ENCODE results near the gene MCF2L. TPM values are rescaled to one million over a fixed set of nuclear protein-coding genes. Genes with fewer than 3 reads are reported as not detected.

Gene MCF2L
- polyA plus RNA-seq, 1 donor (not counting 4 experiments of a cell fraction or from before 2014, with no cell fraction given) = 0.14 TPM

- Histone ChIP-seq H3K36me3 (ENCODE audit: control insufficient read depth in 2 of 2, extremely low read depth in 1 of 2, insufficient read depth in 2 of 2, low read length in 2 of 2) (no peaks in the 10 kb centered on the region), H4K20me1 (ENCODE audit: control insufficient read depth, extremely low read depth, insufficient read depth, low read length) (no peaks in the 10 kb centered on the region), H3K4me2 (ENCODE audit: control insufficient read depth, extremely low read depth, insufficient read depth, low read depth, low read length) (no peak overlapping the region), H3K79me2 (ENCODE audit: control insufficient read depth, insufficient read depth, low read length) (no peaks in the 10 kb centered on the region), H3K4me1 (ENCODE audit: control insufficient read depth, extremely low read depth, insufficient read depth, low read length) (no peaks in the 10 kb centered on the region), H3K4me3 (ENCODE audit: control insufficient read depth in 2 of 3, extremely low read depth in 1 of 3, insufficient read depth in 2 of 3, low read depth in 1 of 3, low read length in 3 of 3) (no peak overlapping the region), H3K9me1 (ENCODE audit: control insufficient read depth, extremely low read depth, insufficient read depth, low read length) (no peaks in the 10 kb centered on the region), H3K27ac (ENCODE audit: control insufficient read depth, insufficient read depth, low read length) (no peak overlapping the region), H2AFZ (ENCODE audit: control insufficient read depth, low read length) (no peak overlapping the region), H3K9ac (ENCODE audit: control insufficient read depth, extremely low read depth, insufficient read depth, low read length) (no peak overlapping the region), H3K27me3 (ENCODE audit: control insufficient read depth, extremely low read depth, insufficient read depth, low read length) (peaks cover 10% of the 10 kb centered on the region), H3K9me3 (ENCODE audit: control insufficient read depth, low read depth, low read length) (no peaks in the 10 kb centered on the region)
- FAIRE-seq (no peak), DNase-seq (ENCODE audit: low read depth, low spot score) (no peak)
- dilution Hi-C loops (cut with MboI; ENCODE audit: extremely low pct_ligation_motif_present, low sequenced_read_pairs) = no loop called here
- TF ChIP-seq EZH2 (IDR thresholded peaks at IDR 0.05; ENCODE audit: low read length) = no peak
- no peak for TF ChIP-seq CTCF (optimal IDR thresholded peaks at IDR 0.05 in 1 of 3, IDR thresholded peaks at IDR 0.05 in 1 of 3, conservative IDR thresholded peaks at IDR 0.05 in 1 of 3; ENCODE audit: extremely low read depth in 1 of 3, insufficient read depth in 2 of 3, low read length in 3 of 3)
Observed at GRCh38 chr13:112979406-112979902, 10.4 kb downstream of the MCF2L start.

- Histone ChIP-seq H4K20me1 (ENCODE audit: control insufficient read depth, extremely low read depth, insufficient read depth, low read length) (no peaks in the 10 kb centered on the region), H3K27me3 (ENCODE audit: control insufficient read depth, extremely low read depth, insufficient read depth, low read length) (peaks cover 10% of the 10 kb centered on the region), H3K27ac (ENCODE audit: control insufficient read depth, insufficient read depth, low read length) (no peak overlapping the region), H3K9ac (ENCODE audit: control insufficient read depth, extremely low read depth, insufficient read depth, low read length) (no peak overlapping the region), H3K4me3 (ENCODE audit: control insufficient read depth in 2 of 3, extremely low read depth in 1 of 3, insufficient read depth in 2 of 3, low read depth in 1 of 3, low read length in 3 of 3) (no peak overlapping the region), H3K4me1 (ENCODE audit: control insufficient read depth, extremely low read depth, insufficient read depth, low read length) (peaks cover 6% of the 10 kb centered on the region), H2AFZ (ENCODE audit: control insufficient read depth, low read length) (no peak overlapping the region), H3K36me3 (ENCODE audit: control insufficient read depth in 2 of 2, extremely low read depth in 1 of 2, insufficient read depth in 2 of 2, low read length in 2 of 2) (no peaks in the 10 kb centered on the region), H3K9me3 (ENCODE audit: control insufficient read depth, low read depth, low read length) (no peaks in the 10 kb centered on the region), H3K79me2 (ENCODE audit: control insufficient read depth, insufficient read depth, low read length) (no peaks in the 10 kb centered on the region), H3K9me1 (ENCODE audit: control insufficient read depth, extremely low read depth, insufficient read depth, low read length) (no peaks in the 10 kb centered on the region), H3K4me2 (ENCODE audit: control insufficient read depth, extremely low read depth, insufficient read depth, low read depth, low read length) (no peak overlapping the region)
- no peak for DNase-seq (ENCODE audit: low read depth, low spot score)
- dilution Hi-C loops (cut with MboI; ENCODE audit: extremely low pct_ligation_motif_present, low sequenced_read_pairs) = no loop called here
- FAIRE-seq = no peak
- no peak for TF ChIP-seq EZH2 (IDR thresholded peaks at IDR 0.05; ENCODE audit: low read length)
- TF ChIP-seq CTCF (optimal IDR thresholded peaks at IDR 0.05 in 1 of 3, IDR thresholded peaks at IDR 0.05 in 1 of 3, conservative IDR thresholded peaks at IDR 0.05 in 1 of 3; ENCODE audit: extremely low read depth in 1 of 3, insufficient read depth in 2 of 3, low read length in 3 of 3) = no peak
Observed at GRCh38 chr13:112980434-112980833, 11.4 kb downstream of the MCF2L start.

All from keratinocyte (primary cell).